ENCODE measurements around the gene GPR160. TPM values are rescaled to one million over a fixed set of nuclear protein-coding genes. Genes with fewer than 3 reads are reported as not detected.

GPR160 gene
- total and polyA plus RNA-seq, 2 experiments from 2014 or later: 39.4 to 55.7 TPM

DNA sequence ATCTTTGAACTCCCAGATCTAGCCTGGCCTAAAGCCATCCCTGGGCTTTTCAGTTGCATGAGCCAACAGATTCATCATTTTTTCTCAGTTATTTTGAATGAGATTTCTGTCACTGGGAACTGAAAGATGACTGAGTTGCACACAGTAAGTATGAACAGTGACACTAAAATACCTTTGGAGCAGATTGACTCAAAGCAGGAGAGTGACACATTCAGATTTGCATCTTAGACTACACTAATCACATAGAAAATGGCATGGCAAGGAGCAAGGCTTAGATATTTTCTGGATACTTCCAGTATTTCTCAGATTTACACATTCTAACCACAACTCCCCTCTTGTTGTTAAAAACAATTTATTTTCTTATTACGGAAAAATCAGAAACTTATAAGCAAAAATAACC is 38.4 kb upstream of the GPR160 start:
- no peaks in the 10 kb centered on the region for H3K9me2 ChIP-seq (ENCODE audit: insufficient read depth)
- no peak overlapping the region for H3K27ac ChIP-seq (ENCODE audit: low read depth)
- no peak overlapping the region for H2AFZ ChIP-seq
- H3K27ac Mint-ChIP-seq: no peak overlapping the region
- H4K20me1 ChIP-seq (replicated peaks; ENCODE audit: insufficient read depth): no peaks in the 10 kb centered on the region
- peaks cover 3% of the 10 kb centered on the region; the same call in 1 of the 3 replicates for H3K36me3 Mint-ChIP-seq (ENCODE audit: low read depth)
- H3K27me3 ChIP-seq (ENCODE audit: insufficient read depth): no peaks in the 10 kb centered on the region
- H3K4me2 ChIP-seq: no peak overlapping the region
- no peaks in the 10 kb centered on the region for H3K79me2 ChIP-seq (replicated peaks; ENCODE audit: insufficient read depth)
- ATAC-seq (no peak), DNase-seq (ENCODE audit: low spot score) (no peak)
- no peaks in the 10 kb centered on the region for H3K4me1 Mint-ChIP-seq
- no peak for TF ChIP-seq ZNF331 (CRISPR knock-in tag; IDR thresholded peaks at IDR 0.05; ENCODE audit: low read depth)
- TF ChIP-seq EZH2phosphoT487 (IDR thresholded peaks at IDR 0.05; ENCODE audit: unreplicated experiment): no peak
- no peak for TF ChIP-seq EZH2 (IDR thresholded peaks at IDR 0.05; ENCODE audit: low read depth, unreplicated experiment)
- no peaks in the 10 kb centered on the region for H3F3A ChIP-seq (replicated peaks; ENCODE audit: low read depth)
- 0 out of 2 replicates have a peak, but pooled peaks cover 3% of the 10 kb centered on the region for H3K36me3 ChIP-seq (ENCODE audit: insufficient read depth)
- H3K27me3 Mint-ChIP-seq (ENCODE audit: insufficient read depth, low read depth, poor library complexity): no peaks in the 10 kb centered on the region
- H3K4me1 ChIP-seq (ENCODE audit: insufficient read depth): no peaks in the 10 kb centered on the region
- H3K9me3 Mint-ChIP-seq: no peaks in the 10 kb centered on the region
- H3K4me3 ChIP-seq: no peak overlapping the region
- no peak overlapping the region for H3K4me3 Mint-ChIP-seq

GRCh38 chr3:170000051-170000450 is 37.7 kb upstream of the GPR160 start:
- Mint-ChIP-seq H3K36me3 (ENCODE audit: low read depth) (peaks cover 3% of the 10 kb centered on the region; the same call in 1 of the 3 replicates), H3K4me1 (no peaks in the 10 kb centered on the region), H3K9me3 (no peaks in the 10 kb centered on the region), H3K27me3 (ENCODE audit: insufficient read depth, low read depth, poor library complexity) (no peaks in the 10 kb centered on the region), H3K4me3 (no peak overlapping the region), H3K27ac (no peak overlapping the region)
- H2AFZ ChIP-seq: no peak overlapping the region
- no peaks in the 10 kb centered on the region for H3K4me1 ChIP-seq (ENCODE audit: insufficient read depth)
- ATAC-seq (no peak), DNase-seq (ENCODE audit: low spot score) (no peak)
- no peaks in the 10 kb centered on the region for H3K79me2 ChIP-seq (replicated peaks; ENCODE audit: insufficient read depth)
- H3K9me2 ChIP-seq (ENCODE audit: insufficient read depth): no peaks in the 10 kb centered on the region
- H3K4me3 ChIP-seq: no peak overlapping the region
- H3K27ac ChIP-seq (ENCODE audit: low read depth): no peak overlapping the region
- H3K36me3 ChIP-seq (ENCODE audit: insufficient read depth): no peaks in the 10 kb centered on the region
- no peak overlapping the region for H3K4me2 ChIP-seq
- no peaks in the 10 kb centered on the region for H3F3A ChIP-seq (replicated peaks; ENCODE audit: low read depth)
- H4K20me1 ChIP-seq (replicated peaks; ENCODE audit: insufficient read depth): no peaks in the 10 kb centered on the region
- H3K27me3 ChIP-seq (ENCODE audit: insufficient read depth): no peaks in the 10 kb centered on the region
- TF ChIP-seq, protein P1, sequence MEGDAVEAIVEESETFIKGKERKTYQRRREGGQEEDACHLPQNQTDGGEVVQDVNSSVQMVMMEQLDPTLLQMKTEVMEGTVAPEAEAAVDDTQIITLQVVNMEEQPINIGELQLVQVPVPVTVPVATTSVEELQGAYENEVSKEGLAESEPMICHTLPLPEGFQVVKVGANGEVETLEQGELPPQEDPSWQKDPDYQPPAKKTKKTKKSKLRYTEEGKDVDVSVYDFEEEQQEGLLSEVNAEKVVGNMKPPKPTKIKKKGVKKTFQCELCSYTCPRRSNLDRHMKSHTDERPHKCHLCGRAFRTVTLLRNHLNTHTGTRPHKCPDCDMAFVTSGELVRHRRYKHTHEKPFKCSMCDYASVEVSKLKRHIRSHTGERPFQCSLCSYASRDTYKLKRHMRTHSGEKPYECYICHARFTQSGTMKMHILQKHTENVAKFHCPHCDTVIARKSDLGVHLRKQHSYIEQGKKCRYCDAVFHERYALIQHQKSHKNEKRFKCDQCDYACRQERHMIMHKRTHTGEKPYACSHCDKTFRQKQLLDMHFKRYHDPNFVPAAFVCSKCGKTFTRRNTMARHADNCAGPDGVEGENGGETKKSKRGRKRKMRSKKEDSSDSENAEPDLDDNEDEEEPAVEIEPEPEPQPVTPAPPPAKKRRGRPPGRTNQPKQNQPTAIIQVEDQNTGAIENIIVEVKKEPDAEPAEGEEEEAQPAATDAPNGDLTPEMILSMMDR (conservative IDR thresholded peaks at IDR 0.05; ENCODE audit: low read depth in 2 of 2): no peak
- TF ChIP-seq ZNF114 (CRISPR knock-in tag; IDR thresholded peaks at IDR 0.05): no peak
- no peak for TF ChIP-seq ZNF462 (CRISPR knock-in tag; IDR thresholded peaks at IDR 0.05)
- no peak for TF ChIP-seq CREB1 (CRISPR knock-in tag; IDR thresholded peaks at IDR 0.05; ENCODE audit: low read depth)
- TF ChIP-seq STAT1 (IDR thresholded peaks at IDR 0.05; ENCODE audit: unreplicated experiment): no peak
- no peak for TF ChIP-seq EZH2phosphoT487 (IDR thresholded peaks at IDR 0.05; ENCODE audit: unreplicated experiment)
- TF ChIP-seq ETS1 (IDR thresholded peaks at IDR 0.05): no peak
- no peak for TF ChIP-seq NANOG (IDR thresholded peaks at IDR 0.05; ENCODE audit: borderline replicate concordance)
- TF ChIP-seq JUNB (IDR thresholded peaks at IDR 0.05; ENCODE audit: unreplicated experiment): no peak

Data from GM23338 (cell line).